ENCODE measurements around the gene ARHGAP6. TPM values are rescaled to one million over a fixed set of nuclear protein-coding genes. Genes with fewer than 3 reads are reported as not detected.

Gene ARHGAP6
- total RNA-seq, 4 donors from 2014 or later = 2.1 to 30.5 (median 4.9) TPM

DNA sequence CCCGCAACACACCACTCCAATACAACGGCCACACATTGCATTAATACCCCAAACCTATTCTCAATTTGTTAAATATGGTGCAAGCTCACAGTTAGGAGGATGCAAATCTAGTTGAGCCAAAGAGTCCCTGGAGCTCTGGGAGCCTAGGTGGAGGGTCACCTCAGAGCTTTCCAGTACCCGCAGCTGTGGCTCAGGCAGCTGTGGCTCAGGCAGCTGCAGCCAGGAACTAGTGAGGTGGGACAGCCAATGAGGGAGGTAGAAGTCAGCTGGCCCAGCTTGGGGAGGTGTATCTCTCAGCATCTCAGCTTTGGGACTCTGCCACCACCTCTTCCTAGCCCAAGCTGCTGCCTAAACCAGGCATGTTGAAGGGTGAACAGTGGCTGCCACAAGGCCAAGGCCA is 36.7 kb upstream of the ARHGAP6 start:
- H3K27ac ChIP-seq = no peak overlapping the region
- TF ChIP-seq, protein P1, sequence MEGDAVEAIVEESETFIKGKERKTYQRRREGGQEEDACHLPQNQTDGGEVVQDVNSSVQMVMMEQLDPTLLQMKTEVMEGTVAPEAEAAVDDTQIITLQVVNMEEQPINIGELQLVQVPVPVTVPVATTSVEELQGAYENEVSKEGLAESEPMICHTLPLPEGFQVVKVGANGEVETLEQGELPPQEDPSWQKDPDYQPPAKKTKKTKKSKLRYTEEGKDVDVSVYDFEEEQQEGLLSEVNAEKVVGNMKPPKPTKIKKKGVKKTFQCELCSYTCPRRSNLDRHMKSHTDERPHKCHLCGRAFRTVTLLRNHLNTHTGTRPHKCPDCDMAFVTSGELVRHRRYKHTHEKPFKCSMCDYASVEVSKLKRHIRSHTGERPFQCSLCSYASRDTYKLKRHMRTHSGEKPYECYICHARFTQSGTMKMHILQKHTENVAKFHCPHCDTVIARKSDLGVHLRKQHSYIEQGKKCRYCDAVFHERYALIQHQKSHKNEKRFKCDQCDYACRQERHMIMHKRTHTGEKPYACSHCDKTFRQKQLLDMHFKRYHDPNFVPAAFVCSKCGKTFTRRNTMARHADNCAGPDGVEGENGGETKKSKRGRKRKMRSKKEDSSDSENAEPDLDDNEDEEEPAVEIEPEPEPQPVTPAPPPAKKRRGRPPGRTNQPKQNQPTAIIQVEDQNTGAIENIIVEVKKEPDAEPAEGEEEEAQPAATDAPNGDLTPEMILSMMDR (IDR thresholded peaks at IDR 0.05) = no peak
- no peak for TF ChIP-seq POLR2A (IDR thresholded peaks at IDR 0.05)
- H3K9me3 ChIP-seq = no peaks in the 10 kb centered on the region
- no peaks in the 10 kb centered on the region for H3K4me1 ChIP-seq
- DNase-seq = no peak
- no peak overlapping the region for H3K4me3 ChIP-seq
- no peaks in the 10 kb centered on the region for H3K27me3 ChIP-seq
- no peaks in the 10 kb centered on the region for H3K36me3 ChIP-seq

DNA sequence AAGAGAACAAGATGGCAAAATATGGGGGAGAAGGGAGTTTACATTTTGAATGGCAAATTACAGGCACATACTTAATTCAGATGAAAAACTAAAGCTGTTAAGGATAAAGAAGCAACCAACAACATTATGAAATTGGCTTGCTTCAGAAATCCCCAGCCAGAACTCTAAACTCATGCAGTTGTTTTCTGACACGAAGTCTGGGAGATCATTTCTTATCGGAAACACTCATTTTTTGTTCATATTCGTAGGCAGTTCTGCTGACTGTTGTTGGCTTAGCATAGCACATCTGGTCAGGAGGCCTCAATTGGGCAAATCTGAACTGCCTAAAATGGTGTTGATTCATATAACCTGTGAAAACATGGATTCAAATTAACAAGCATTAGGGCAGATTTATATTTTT is 33.0 kb upstream of the ARHGAP6 start:
- Histone ChIP-seq H3K27ac (no peak overlapping the region), H3K27me3 (no peaks in the 10 kb centered on the region), H3K4me3 (no peak overlapping the region), H3K9me3 (no peaks in the 10 kb centered on the region), H3K36me3 (no peaks in the 10 kb centered on the region), H3K4me1 (no peaks in the 10 kb centered on the region)
- no peak for DNase-seq
- TF ChIP-seq, protein P1 (IDR thresholded peaks at IDR 0.05) = no peak
- TF ChIP-seq POLR2A (IDR thresholded peaks at IDR 0.05) = no peak

DNA sequence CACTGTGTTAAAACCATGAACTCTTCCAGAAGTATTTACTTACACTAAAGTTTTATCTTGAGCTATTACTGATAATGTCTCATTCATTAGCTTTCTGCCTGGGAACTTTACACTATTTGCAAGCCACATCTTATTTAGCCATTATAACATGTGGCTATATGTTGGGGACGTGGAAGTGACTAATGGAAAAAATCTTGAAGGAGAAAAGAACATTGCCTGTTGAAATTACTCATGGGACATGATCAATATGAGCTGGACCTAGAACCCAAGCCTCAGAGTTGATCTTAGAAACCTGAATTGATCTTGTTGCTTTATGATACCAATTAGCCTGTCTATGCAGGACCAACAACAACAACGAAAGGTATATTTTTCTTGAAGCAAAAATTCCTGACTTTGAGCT is 22.5 kb upstream of the ARHGAP6 start:
- no peak for DNase-seq
- H3K27ac ChIP-seq = no peak overlapping the region
- no peak overlapping the region for H3K4me3 ChIP-seq
- H3K36me3 ChIP-seq = no peaks in the 10 kb centered on the region
- no peaks in the 10 kb centered on the region for H3K9me3 ChIP-seq
- TF ChIP-seq, protein P1 (IDR thresholded peaks at IDR 0.05) = no peak
- no peak for TF ChIP-seq POLR2A (IDR thresholded peaks at IDR 0.05)
- H3K27me3 ChIP-seq = no peaks in the 10 kb centered on the region
- no peaks in the 10 kb centered on the region for H3K4me1 ChIP-seq

DNA sequence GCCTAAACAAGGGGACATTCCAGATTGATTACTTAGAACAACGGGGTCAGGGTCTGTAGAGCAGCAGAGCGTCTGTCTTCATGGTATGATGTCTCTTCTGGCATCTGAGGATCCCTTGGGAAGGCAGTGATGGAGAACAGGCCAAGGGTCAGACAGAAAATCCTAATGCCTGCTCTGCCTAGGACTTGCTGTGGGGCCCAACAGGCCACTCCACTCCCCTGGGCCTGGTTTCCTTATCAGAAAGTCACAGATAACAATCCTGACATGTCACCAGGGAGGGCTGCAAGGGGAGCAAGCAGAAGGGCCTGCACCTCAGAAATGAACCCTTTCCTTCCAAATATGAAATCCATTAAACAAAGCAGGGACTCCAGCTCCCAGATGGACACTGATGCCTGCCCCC is 21.4 kb upstream of the ARHGAP6 start:
- H3K9me3 ChIP-seq = no peaks in the 10 kb centered on the region
- DNase-seq = no peak
- H3K27me3 ChIP-seq = no peaks in the 10 kb centered on the region
- no peak overlapping the region for H3K4me3 ChIP-seq
- no peaks in the 10 kb centered on the region for H3K36me3 ChIP-seq
- no peak overlapping the region for H3K27ac ChIP-seq
- TF ChIP-seq, protein P1 (IDR thresholded peaks at IDR 0.05) = no peak
- no peak for TF ChIP-seq POLR2A (IDR thresholded peaks at IDR 0.05)
- H3K4me1 ChIP-seq = no peaks in the 10 kb centered on the region

DNA sequence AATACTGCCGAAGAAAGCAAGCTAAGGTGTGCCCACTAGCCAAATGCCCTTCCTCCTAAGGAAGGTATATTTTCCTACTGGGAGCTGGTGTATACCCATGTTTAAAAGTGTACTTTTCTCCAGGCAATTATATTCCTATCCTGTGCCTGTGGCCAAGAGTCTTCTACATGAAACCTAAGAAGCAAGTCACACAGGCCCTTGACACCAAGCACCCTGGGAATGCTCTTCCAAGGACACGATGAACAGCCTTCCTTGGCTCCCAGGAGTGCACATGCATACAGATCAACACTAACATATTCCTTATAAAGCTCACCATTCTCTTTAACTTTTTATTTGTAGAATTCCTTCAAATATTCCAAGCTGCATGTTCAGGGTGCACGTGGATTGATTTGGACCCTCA is 17.3 kb upstream of the ARHGAP6 start:
- no peaks in the 10 kb centered on the region for H3K4me1 ChIP-seq
- no peak for DNase-seq
- no peak overlapping the region for H3K4me3 ChIP-seq
- no peak overlapping the region for H3K27ac ChIP-seq
- no peaks in the 10 kb centered on the region for H3K36me3 ChIP-seq
- TF ChIP-seq, protein P1 (IDR thresholded peaks at IDR 0.05) = no peak
- TF ChIP-seq POLR2A (IDR thresholded peaks at IDR 0.05) = no peak
- no peaks in the 10 kb centered on the region for H3K9me3 ChIP-seq
- no peaks in the 10 kb centered on the region for H3K27me3 ChIP-seq

DNA sequence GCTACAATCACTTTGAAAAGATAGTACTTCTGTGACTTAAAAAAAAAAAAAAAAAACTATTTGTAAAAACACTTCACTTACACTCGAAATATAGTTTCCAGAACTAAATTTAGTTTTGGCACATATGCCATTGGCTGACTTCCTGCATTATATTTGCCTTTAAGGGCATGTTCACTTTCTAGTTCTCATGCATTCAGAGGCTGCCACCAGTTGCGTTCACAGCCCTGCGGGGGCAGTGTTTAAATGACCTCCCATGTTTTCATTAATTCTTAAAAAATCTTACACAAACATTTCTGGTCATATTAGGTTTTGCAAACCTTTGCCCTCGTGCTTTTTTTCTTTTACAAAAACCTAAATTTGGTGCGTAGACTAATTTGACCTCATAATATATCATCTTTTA is 12.4 kb upstream of the ARHGAP6 start:
- H3K4me3 ChIP-seq = no peak overlapping the region
- no peaks in the 10 kb centered on the region for H3K9me3 ChIP-seq
- no peaks in the 10 kb centered on the region for H3K27me3 ChIP-seq
- no peak for DNase-seq
- H3K36me3 ChIP-seq = no peaks in the 10 kb centered on the region
- no peaks in the 10 kb centered on the region for H3K4me1 ChIP-seq
- no peak overlapping the region for H3K27ac ChIP-seq
- TF ChIP-seq POLR2A (IDR thresholded peaks at IDR 0.05) = no peak
- TF ChIP-seq, protein P1 (IDR thresholded peaks at IDR 0.05) = no peak

Data from Peyer's patch (tissue), 4 donors.